HG02970 (cell line): ENCODE results near the gene CLASP1.

Experiments
- ATAC-seq: cut with Tn5 transposase; IDR thresholded peaks from one replicate; pipeline ENCODE4 v1.9.1; 2021; ENCODE audit warnings: mild to moderate bottlenecking, moderate library complexity, moderate number of reproducible peaks; ENCODE audit not compliant: unreplicated experiment, low FRiP score

Gene CLASP1

DNA sequence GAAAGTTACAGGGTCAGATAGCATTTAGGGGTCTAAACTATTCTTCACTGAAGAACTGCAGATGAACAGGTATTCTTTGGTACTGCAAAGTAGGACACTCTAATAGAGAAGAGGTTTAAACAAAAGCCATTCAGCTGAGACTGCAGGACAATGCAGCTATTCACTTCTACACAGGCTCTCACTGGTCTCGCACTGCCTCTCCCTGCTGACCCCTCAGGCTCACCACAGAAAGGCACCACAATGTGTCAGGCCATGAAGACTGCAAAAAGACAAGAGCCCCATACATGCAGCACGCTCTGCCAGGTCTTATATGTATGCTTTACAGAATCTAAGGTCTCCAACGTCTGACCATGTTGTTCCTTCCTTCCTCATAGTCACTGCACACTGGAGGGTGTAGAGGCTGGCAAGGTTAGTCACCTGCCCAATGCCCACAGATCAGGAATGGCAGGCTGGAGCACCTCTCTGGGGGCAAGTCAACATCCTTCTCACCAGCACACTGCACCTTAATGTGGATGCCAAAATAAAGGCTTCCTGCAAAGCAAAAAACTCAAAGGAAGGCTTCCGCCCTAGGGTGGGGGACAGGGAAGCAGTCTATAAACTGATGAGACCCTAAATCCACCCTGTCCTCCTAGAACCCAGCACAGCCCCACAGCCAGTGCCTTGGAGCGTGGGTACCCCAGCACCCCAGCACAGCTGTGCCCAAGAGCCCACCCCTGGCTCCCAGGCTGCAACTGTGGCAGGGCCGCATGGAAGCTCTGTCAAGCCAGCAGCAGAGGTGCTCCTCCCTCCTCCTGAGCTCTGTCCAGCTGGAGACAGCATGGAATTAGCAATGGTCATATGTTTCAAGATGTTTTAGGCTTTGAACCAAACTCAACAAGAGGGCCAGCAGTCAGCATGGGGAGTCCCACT is 129.3 kb downstream of the CLASP1 start:
- ATAC-seq: no peak

DNA sequence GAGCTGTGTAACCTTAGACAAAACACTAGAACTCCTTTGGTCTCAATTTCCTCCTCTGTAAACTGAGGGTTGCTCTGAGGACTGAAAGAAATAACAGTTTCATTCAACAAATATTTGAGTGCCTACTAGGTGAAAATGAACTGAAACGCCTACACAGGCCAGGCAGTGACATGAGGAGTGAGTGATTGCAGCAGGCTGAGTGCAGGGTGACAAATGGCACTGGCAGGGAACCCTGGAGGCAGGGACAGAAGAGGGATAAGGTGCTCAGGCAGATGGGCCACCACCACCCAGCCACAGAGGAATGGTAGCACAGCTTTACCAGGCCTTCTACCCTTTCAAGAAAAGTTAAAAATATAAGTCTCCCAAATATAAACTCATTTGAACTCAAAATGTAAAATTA is 130.1 kb downstream of the CLASP1 start:
- ATAC-seq: no peak

DNA sequence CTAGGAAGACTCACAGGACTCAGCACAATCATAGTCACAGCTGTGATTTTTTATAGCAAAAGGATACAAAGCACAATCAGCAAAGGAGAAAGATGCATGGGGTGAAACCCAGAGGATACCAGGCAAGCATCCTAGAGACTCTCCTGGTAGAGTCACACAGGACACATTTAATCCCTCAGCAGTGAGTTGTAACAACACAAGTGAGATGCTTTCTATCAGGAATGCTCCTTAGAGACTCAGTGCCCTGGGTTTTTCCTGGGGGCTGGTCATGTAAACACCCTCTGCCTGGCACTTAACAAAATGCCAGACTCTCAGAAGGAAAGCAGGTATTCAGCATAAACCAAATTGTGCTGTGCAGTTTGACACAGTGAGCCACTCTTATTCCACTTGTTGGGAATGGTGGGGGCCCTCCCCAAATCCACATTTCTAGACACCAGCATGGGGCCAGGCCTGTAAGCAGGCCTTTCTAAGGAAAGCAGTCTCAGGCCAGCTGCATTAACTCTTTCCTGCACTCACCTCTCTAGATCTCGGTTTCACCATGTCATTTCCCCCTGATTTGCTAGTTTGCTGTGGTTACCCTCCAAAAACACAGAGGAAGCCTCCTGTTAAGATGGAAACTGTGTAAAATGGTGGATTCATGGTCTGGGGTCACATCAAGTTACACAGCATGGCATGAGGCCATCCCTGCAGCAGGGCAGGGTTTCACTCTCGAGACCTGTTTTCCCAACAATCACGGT is 135.5 kb downstream of the CLASP1 start:
- no peak for ATAC-seq

DNA sequence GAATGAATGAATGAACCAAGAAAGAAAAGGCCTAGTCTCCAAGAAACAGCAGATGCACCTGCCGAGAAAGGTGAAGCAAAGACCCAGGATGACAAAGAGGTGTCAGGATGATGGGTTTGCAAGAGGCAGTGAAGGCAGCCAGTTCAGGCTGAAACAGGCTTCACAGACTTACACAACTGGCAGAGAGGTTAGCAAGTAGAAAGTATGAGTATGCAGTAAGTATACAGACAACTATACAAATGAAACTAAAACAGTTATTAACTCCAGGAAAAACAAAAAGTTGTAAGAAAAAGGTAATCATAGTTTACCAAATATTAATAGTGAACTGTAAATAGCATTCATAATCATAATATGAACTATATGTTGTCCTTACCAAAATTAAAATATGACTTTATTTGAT is 138.4 kb downstream of the CLASP1 start:
- no peak for ATAC-seq

DNA sequence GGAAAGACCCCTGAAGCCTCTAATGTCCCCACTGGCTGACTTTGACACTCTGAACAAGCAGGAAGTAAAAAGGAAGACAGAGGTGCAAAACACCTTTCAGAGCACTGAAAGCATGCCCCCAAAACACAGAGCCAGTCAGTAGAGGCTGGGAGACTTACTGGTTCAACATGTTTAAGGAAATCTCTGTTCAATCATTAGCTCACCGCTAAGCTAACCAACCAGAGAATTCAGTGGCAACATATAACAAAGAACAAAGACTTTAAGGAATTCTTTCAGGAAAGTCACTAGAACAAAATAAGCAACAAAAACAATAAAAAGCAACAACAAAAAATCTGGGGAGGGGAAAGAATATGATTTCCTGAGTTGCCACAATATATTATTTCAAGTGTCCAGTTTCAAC is 142.6 kb downstream of the CLASP1 start:
- no peak for ATAC-seq

DNA sequence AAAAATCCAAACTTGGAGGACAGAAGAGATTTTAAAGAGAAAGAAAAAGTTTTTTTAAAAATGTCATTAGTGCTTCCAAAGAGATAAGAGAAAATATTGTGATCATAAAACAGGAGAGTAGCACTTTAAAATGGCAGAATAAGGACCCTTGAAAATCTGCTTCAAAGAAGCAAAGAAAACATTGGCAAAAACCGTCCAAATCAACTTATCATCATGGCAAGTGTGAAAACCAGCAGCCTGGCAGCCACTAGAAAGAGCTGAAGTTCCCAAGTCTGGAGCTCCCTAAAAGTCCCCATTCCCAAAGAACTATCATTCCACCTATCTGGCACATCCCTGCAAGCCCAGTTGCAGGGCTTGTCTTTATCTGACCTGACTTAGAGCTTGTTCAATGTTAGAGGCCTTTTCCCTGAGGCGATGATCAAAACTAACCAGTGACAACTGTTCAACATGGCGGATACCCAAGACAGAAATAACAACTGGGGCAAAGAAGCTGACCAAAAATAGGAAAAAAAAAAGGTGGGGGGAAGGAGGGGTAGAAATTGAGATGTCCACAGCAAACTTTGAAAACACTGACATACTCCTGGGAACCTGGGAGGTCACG is 143.2 kb downstream of the CLASP1 start:
- no peak for ATAC-seq

DNA sequence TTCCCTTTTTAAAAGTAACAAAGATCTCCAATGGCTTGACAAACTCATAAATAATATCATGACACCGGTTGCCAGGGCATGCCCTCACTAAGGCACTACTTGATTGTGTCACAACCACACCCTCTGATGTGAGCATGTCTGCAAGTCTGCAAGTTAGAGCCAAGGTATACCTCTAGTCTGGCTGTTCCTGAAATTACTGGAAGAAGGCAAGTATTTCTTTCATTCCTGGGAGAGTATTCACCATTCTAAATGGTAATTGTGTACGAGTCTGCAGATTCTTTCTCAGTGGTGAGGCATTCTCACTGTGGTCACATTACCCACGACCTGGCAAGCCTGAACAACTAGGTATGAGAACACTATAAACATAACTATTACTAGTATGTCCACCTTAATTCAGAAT is 144.3 kb downstream of the CLASP1 start:
- ATAC-seq: no peak

DNA sequence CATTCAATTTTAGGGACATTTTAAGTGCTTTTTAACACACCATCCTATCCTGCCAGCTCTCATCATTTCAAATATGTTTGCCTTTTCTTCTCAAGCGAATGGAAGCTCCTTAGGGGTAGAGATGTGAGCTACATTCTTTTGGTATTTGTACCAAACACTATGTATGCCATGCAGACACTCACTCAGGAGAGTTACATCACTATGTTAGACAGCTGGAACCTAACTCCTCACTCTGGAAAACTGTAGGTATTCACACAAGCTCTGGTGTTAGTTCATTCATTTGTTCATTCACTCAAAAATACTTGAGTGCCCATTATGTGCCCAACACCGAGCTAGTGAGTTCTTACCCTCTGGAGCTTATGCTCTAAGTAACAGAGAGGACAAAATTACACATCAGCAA is 144.9 kb downstream of the CLASP1 start:
- ATAC-seq: no peak

DNA sequence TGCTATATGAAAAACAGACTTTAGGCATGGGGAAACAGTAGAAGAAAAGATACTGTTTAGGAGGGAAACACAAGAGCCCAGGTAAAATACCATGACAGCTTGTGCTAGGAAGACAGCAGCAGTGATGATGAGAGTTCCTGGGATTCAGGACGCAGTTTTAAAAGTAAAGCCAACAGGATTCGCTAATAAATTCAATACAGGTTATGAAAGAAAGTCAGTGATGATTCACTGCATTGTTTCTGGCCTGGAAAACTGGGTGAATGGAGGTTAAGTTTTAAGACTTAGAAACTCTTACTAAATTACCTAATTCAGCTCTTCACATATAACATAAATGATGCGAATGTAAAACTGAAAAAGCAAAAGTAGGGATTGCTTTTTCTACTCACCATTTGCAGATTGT is 146.5 kb downstream of the CLASP1 start:
- no peak for ATAC-seq

DNA sequence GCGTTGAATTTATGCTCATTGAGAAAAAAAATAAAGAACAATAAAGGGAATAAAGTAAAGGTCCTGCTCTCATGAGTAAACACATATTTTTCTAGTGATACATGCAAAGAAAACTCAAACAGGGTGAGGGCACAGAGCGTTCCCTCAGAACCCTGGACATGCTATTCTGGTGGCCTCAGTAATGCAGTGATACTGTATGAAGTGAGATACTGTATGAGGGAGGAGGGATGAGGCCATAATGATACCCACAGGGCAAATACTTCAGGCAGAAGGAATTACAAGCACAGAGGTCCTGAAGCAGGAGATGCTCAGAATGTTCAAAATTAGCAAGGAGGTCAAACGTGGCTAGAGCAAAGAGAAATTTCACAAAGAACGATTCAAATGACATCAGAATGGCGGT is 147.0 kb downstream of the CLASP1 start:
- ATAC-seq: no peak

DNA sequence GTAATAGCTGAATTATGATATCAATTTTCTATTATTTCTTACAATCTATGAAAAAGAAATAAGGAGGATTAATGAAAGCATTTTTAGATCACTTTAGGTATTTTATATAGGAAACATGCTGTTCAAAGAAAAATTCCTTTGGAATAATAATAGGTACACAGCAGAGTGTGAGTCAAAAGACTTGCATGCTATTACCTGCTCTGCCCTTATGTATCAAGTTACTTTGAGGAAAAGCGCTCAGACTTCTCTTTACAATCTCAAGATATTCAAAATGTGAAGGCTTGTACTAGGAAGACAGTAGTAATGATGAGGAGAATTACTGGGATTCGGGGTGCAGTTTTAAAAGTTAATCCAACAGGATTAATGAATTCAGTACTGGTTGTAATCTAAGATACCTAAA is 147.7 kb downstream of the CLASP1 start:
- no peak for ATAC-seq

DNA sequence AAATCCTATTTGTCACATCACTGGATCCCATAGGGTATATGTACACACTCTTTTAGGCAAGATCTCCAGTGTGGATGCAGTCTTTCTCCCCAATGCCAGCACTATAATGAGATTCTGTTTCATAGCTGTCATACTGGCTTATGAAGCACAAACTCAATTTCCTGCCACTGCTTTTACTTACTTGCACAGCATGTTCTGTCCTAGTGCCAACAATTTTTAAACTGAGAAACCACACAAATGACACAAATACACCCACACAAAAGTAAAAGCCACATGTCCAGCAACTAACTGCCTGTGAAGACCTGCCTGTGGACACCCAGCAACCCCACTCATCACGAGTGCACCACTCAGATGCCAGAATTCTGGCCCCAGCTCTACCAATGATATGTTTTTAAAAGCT is 148.2 kb downstream of the CLASP1 start:
- ATAC-seq: no peak

DNA sequence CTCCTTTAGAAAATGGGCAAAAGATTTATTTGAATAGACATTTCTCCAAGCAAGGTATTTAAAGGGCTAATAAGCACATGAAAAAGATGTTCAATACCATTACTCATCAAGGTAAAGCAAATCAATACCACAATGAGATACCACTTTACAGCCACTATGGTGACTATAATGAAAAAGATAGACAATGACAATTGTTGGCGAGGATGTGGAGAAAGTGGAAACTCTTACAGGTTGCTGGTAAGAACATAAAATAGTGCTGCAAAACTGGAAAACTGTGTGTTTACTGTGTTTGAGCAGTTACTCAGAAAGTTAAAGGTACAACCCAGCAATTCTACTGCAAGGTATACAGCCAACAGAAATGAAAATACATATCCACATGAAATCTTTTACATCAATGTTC is 150.5 kb downstream of the CLASP1 start:
- no peak for ATAC-seq

DNA sequence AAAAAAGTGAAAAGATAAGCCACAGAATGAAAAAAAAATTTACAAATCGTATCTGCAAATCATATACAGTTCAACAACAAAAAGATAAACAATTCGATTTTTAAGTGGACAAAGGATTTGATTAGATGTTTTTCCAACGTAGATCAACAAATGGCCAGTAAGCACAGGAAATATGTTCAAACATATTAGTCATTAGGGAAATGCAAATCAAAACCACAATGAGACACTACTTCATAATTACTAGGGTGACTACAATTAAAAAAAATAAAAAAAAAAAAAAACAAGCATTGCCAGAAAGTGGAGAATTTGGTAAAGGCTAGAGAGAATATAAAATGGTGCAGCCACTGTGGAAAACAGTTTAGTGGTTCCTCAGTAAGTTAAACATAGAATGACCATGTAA is 156.9 kb downstream of the CLASP1 start:
- no peak for ATAC-seq

DNA sequence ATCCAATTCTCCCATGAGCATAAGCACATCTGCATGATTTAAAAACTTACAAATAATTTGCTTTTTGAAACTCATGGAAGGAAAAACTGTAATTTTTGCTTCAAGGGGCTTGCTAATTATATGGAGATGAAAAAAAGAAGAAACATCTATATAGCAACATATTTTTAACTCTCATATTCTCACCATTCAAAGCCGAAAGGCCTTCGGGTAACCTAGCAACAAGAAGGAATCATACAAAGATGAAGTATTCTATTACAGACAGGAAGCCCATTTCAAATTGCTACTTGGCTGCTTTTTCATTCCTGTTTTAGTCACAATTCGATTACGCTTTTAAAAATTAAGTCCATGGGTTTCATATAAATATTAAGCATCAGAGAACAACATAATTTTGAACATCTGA is 157.7 kb downstream of the CLASP1 start:
- no peak for ATAC-seq

DNA sequence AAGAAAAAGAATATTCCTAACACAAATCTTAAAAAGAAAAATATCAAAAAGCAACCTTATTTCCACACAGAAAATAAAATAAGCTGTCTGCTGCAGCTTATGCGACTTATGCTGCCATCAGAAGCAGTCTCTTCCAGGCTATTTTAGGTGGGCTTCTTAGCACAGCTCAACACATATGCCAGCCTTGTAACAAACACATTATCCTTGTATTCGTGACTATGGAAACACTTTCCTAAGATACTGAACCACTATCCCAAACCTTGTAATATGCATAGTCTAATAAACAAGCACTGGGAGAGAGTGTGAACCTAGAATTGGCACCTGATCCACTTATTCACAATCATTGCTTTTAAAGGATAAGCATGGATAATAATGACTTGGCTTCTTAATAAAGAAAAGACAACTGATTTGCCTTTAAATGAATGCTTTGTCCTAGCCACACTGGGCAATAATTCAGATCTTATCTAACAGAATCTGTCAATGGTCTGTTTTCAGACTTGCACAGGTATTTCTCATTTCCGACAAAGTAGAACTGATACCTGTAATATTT is 158.6 kb downstream of the CLASP1 start:
- no peak for ATAC-seq

DNA sequence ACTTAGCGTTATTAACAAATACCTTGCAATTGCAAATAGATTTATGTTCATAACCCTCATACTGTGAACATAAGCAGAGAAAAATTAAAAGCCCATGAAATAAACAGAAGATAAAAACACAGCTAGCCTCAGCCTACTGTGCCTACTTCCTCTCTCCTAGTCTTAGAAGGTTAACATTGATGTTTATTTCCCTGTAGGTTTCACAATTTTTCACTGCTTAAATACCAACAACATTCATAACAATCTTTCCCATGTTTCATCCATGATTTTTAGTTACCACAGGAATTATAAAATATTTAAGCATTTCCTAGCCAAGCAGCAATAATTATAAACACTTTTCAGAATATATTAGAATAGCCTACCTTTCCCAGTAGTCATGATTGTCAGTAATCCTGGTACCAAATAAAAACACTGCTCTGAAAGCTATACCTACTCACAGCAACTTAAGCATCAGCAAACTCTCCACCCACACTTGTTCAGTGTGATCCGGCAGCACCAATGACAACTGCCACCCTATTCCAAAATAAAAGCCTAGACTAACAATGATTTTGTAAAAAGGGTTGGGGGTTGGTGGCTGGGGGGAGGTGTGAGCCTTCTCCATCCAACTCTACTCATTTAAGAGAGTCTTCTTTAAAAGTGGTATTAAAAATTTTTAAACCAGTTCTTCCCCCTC is 159.2 kb downstream of the CLASP1 start:
- ATAC-seq: no peak

DNA sequence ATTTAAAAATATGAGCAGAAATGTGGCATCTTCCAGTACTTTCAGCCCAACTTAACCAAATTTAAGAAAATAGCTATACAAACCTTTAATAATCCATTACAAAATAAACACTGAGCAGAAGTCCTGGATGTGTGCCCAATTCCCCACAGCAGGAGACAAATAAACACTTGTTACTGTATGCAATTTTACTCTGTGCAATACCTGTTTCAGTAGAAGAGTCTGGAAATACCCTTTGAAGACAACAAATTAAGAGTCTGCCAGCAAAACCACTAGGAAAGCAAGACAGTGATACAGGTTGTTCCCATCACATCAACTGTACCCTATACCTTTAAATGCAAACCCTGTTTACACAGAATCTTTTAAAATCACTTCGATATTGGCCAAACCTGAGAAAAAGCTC is 160.0 kb downstream of the CLASP1 start:
- no peak for ATAC-seq

DNA sequence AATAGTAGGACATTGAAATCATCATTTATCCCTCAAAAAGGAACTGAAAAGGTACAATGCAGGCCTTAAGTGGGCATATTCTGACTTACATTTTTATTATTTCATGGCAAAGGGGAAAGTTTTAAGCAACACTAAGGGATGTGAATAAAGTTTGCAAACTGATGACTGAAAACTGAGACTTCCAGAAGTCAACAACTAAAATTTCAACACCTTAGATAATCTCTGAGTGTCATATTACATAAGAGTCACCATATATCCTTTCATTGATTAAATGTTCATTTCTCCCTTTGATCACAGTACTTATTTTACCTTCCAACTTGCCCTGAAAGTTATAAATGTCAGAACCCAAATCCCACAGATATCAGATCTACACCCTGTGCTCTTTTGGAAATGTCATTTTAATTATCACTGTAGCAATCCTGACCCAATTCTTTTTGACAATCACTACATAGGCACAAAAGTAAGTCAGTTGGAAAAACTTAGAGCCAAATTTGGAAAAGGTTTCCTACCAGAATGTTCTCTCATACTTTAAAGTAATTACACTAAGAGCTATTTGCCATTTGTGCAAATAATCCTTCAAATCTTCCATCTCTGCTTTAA is 163.0 kb downstream of the CLASP1 start:
- no peak for ATAC-seq

DNA sequence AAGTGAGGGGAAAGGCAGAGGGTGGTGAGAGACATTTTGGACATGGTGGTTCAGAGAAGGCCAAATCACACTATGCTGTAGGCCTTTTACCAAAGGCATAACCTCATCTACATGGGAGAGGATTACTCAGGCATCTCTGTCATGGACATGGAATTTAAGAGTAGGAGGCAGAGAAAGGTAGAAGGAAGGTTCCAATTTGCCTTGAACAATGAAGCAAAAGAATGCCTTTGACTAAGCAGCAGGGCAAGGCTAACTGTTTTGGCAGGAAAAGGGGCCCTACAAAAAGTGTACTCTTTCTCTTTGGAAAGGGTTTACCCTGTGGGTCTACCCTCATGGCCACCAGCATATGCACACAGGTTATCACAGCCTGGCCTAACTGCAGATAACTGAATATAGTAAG is 164.2 kb downstream of the CLASP1 start:
- ATAC-seq: no peak
